Activated CD8-positive, alpha-beta memory T cell treated with anti-CD3 and anti-CD28 coated beads for 48 hours (primary cell): Measurements from ENCODE around the gene PTPRE.

Source experiments
- DNase-seq, 3 experiments: peaks; one replicate each; pipeline ENCODE4 v3.0.0-alpha.2; 2020; ENCODE audit warnings: low read depth in 2 of 3, low spot score in 2 of 3

The PTPRE gene

DNA sequence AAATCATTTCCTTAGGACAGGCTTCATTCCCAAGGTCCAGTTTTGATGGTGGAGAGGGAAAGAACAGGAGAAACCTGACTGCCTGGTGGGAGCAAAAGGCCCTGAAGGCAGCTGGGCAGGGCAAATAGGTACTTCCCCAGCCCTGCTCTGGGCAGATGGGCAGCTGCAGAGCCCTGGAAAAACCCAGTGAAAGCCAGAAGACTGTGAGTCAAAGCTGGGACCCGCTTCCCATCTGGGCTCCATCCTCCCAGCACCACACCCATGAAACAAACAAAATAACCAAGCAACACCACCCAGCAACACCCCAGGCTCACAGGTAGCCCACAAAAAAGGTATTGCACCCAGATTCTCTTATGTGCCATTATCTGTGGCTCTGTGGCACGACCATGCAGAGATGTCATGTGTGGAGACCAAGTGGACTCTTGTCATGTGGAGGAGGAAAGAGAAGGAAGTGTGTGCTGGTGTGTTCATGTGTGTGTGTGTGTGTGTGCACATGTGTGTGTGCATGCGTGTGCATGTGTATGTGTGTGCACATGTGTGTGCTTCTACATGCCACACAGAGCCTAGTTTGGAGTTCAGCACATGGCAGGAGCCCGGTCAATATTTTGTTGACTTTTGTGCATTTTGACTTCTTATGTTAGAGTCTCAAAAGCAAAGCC, 24.0 kb upstream of the PTPRE start:
- DNase-seq = no peak

GRCh38 chr10:127883516-127883915, 23.4 kb upstream of the PTPRE start:
- no peak for DNase-seq

DNA sequence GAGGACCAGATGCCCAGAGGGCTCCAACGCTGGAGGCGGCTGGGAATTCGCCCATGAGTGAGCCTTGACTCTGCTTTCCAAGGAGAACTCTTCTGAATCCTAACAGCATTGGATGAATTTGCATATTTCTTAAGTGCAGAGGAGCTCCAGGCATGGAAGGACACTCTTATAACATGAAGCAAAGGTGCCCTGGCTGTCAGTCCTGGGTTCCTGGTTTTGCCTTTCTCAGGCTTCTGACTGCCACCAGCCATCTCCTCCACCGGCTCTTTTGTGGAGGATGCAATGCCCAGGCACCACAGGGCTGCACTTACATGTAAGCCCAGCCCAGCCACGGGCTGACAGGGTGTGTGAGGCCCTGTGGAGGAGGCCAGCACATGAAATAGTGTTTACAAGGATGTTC, 22.4 kb upstream of the PTPRE start:
- no peak for DNase-seq

GRCh38 chr10:127886371-127887051, 20.4 kb upstream of the PTPRE start:
- no peak for DNase-seq

- no peak for DNase-seq
These were observed 19.1 kb upstream of the PTPRE start for GRCh38 chr10:127887541-127888415.

DNA sequence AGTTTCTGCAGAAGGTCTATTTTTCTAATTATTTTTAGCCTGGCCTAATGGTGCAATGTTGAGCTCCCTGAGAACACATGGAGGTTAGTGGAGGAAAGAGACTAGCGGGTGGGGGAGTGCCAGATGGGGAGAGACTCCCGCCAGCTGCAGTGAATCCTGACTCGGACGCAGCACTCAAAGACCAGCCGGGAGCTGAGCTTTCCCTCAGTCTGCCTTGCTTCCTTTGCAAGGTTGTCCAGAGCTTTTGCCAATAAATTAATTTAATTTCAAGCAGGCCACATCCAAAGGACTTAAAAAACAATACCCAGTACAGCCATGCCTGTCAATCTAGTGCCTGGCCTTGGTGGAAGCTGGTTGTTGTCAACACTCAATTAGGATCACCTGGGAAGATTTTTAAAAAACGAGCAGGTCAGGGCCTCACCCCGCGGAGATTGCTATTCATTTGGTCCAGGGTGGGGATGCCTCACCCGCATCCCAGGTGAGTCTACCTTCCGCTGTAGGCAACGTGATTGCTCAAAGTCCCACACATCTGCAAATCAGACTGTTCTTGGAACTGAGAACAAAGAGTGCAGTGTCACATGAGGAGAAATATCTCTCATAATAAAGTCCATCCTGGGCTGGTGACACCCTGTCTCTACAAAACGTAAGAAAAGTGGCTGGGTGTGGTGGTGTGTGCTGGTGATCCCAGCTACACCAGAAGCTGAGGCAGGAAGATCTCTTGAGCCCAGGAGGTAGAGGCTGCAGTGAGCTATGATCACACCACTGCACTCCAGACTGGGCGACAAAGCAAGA, 18.2 kb upstream of the PTPRE start:
- no peak for DNase-seq

GRCh38 chr10:127889605-127890195, 17.2 kb upstream of the PTPRE start:
- no peak for DNase-seq

- no peak for DNase-seq
These were observed 16.7 kb upstream of the PTPRE start for GRCh38 chr10:127890216-127890615.

- no peak for DNase-seq
These were observed 16.0 kb upstream of the PTPRE start for GRCh38 chr10:127890832-127891334.

DNA sequence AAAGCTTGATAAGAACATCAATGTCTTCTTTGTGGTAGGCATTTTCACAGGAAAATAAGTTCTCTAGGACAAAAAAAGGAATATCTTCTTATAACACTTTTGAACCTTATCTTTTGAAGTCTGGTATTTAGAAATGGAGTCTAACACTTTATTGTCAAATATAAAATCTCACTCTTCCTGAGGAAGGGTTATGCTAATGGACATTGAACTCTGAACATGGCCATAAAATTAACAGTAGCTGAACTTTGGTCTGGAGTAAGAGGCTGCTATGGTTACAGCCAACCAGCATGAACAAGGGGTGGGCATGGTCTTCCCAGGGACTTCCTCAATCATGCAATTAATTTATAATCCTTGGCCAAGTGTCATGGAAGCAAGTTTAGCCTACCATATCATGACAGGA, 14.2 kb upstream of the PTPRE start, which contains the start of gene CLRN3:
Gene CLRN3 (minus strand): TSS at position 199 of the 400 bp plus-strand sequence. CDS start 157 bp downstream, at position 42.
- DNase-seq = no peak

- no peak for DNase-seq
These were observed 12.8 kb upstream of the PTPRE start for GRCh38 chr10:127894146-127894545.

- DNase-seq = no peak
These were observed 10.3 kb upstream of the PTPRE start for GRCh38 chr10:127896590-127896989.

GRCh38 chr10:127897177-127897576, 9.7 kb upstream of the PTPRE start:
- DNase-seq = no peak

DNA sequence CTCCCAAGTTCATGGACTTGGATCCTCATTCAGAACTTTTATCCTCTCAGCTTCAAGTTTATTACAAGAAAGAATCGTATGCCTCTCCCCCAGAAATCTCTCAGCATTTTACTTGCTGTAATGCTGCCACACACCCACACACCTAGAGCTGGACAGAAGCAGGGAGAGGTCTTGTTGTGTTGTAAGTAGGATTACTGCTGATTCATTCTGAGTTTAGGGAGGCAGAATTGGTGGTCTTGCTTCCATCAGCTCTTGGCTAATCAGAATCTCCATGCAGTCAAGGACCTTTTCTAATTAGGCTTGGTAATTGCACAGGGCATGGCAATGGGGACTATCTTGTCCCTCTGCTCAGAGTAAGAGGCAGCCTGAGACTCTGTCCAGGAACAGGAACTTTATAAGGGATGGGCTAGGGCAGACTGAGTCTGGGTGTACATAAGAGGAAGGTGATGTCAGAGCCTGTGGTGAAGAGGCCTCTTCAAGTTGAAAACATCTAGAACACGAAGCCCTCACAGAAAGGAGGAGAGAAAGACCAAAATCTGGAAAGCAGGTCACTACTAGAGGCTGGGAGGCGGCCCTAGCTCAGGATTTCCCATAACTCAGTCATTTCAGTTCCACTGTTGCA, 7.0 kb upstream of the PTPRE start:
- DNase-seq = no peak

DNA sequence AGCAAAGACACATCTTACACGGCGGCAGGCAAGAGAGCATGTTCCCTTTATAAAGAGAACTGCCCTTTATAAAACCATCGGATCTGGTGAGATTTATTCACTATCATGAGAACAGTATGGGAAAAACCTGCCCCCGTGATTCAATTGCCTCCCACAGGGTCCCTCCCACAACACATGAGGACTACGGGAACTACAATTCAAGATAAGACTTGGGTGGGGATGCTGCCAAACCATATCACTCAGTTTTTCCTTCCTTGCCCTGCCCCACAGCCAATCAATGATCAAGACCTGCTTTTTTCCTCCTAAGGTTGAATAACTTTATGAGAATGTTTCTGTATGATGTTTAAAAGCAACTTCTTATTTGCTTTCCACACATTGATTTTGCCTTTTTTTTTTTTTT, 3.1 kb upstream of the PTPRE start:
- DNase-seq = no peak

DNA sequence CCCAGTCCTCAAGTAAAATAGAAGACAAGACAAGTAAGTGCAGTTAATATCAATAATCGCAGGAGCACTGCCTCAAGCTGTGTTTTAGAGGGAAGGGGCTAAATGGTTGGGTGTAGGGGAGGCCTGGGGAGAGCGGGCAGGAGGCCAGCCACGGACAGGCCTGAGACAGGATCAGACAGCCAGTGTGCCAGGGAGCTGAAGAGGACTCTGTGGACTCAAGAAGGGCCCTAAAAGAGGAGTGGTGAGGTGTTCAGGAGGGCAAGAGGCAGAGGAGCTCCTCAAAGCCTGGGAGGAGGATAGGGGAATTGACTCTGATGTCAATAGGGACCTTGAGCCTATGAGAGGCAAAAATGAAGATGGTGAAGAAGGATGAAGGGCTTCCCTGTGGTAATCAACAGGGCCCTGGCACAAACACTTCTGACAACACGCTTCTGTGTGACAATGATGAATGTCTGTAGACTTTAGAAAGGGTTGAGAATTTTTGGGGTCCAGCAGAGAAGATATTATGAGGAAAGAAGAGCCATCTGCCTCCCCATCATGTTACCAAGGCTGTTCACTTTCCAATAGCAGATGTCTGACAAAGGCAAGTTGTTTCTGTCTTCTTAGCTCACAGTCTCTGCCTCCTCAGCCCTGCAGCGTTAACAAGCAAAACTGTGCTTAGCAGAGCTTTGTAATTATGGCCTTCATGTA, 2.4 kb upstream of the PTPRE start:
- no peak for DNase-seq

DNA sequence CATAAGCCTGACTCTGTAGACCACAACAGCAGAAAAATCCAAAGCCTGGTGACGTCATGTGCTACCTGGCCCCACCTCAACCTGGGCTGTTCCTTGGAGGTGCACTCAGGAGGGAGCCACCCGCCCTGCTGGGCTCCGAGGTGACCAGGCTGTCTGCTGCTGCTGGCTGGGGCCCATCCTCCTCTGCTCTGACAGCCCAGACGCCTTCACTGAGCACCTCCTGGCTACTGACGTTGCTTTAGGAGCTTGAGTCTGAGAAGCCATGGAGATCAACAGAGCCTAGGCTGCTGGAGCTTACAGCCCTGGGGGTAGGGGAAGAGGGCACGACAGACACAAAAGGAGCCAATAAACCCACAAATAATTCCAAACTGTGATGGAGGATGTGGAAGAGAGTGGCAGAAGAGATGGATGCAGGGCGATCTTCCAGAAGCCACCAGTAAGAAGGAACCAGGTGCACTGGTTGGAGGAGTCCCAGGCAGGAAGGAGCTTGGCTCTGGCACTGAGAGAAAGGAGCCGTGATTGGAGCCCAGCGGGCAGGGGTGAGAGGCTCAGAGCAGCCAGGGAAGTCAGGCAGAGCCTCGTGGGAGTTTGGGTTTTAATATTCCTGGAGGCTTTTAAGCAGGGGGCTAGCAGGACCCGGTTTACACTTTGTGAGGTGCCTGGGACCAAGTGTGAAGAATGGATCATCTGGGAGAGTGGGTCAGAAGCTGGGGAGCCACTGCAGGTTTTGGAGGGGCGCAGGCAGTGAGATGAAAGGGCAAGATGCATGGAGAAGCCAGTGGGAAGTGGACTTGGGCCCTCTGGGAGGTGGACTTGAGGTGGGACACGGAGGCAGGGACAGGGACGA, 1.7 kb upstream of the PTPRE start:
- no peak for DNase-seq

DNA sequence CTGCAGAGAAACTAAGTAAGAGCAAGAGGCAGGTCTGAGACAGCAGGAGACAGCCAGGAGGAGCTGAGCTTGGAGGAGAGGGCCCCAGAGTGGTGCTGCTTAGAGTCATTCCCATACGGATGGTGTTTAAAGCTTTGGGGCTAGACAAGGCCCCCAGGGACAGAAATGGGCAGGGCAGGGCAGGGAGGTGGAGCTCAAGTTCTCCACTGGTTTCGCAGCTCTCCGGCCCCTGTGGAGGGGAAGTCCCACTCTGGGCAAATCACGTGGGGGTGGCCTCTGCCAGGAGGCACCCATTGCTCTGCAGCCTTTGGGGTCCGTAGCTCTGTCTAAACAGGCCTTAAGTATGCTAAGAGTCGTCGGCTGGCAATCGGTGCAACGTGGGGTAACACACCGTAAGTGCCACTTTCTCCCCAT, 1.0 kb upstream of the PTPRE start:
- DNase-seq = no peak
